HepG2 (cell line): ENCODE data around the gene BICRAL. TPM values are rescaled to one million over a fixed set of nuclear protein-coding genes. Genes with fewer than 3 reads are reported as not detected.

ENCODE experiments used
- ATAC-seq: fragments of 200-7000 bp; cut with Tn5 transposase; 3 replicates; pipeline ENCODE4 v1.9.1; 2020; ENCODE audit warnings: mild to moderate bottlenecking, moderate library complexity
- BruUV-seq: library from RNA; stranded (reverse); fragments of 400-500 nt; replicated peaks from 2 replicates; lab custom pipeline; 2021; lab: Mats Ljungman, UMichigan
- CTCF ChIA-PET: fragments of 300-600 bp; formaldehyde crosslinking; extraction: SDS; loops from one replicate; lab custom pipeline; 2021; ENCODE audit warnings: low total read pairs, inconsistent platforms, low intra/inter-chr PET ratio; lab: Yijun Ruan, JAX
- POLR2A ChIA-PET: fragments of 350-600 bp; sonication (Branson Sonifier 250); formaldehyde crosslinking; loops from one replicate; lab custom pipeline; 2020; ENCODE audit warnings: antibody characterized with exemption, inconsistent platforms; lab: Yijun Ruan, JAX
- DNase-seq: peaks from one replicate; pipeline ENCODE4 v3.0.0-alpha.2; 2015; ENCODE audit warnings: low spot score
- FAIRE-seq: peaks from 3 replicates; lab custom pipeline; 2011; peaks lifted over from hg19 to GRCh38; lab: Jason Lieb, UNC
- H2AFZ ChIP-seq: one replicate; pipeline ENCODE4 v1.6.1; 2011; ENCODE audit warnings: low read length, inconsistent platforms
- H3K27ac ChIP-seq: fragments of 300-600 bp; 3 replicates; pipeline ENCODE4 v1.8.0; 2011; ENCODE audit warnings: mixed run types, mild to moderate bottlenecking, mixed read lengths, low read length, inconsistent platforms; ENCODE audit not compliant: insufficient read depth; ENCODE audit errors: extremely low read length
- H3K27me3 ChIP-seq, 2 experiments: fragments of 200-600 bp in 1 of 2; 2 replicates in 1 of 2; 3 replicates in 1 of 2; pipeline versions ENCODE4 v1.6.0 to v1.8.0; 2011; ENCODE audit warnings: low read length in 2 of 2, mild to moderate bottlenecking in 2 of 2, moderate library complexity in 2 of 2, inconsistent platforms in 1 of 2; ENCODE audit not compliant: insufficient read depth in 2 of 2, control insufficient read depth in 1 of 2
- H3K36me3 ChIP-seq, 2 experiments: fragments of 200-600 bp in 1 of 2; replicated peaks in 1 of 2; 2 replicates in 1 of 2; 3 replicates in 1 of 2; pipeline versions ENCODE4 v1.5.1 to v1.8.0; 2011; ENCODE audit warnings: low read length in 2 of 2, inconsistent platforms in 1 of 2; ENCODE audit not compliant: insufficient read depth in 2 of 2, control insufficient read depth in 1 of 2
- H3K4me1 ChIP-seq: 2 replicates; pipeline ENCODE4 v1.5.1; 2012; ENCODE audit warnings: low read length, inconsistent platforms; ENCODE audit not compliant: insufficient read depth
- H3K4me2 ChIP-seq: 2 replicates; pipeline ENCODE4 v1.6.0; 2011; ENCODE audit warnings: low read depth, low read length, inconsistent platforms
- H3K4me3 ChIP-seq, 3 experiments: fragments of 200-600 bp in 1 of 3; sonication (generic), shearing (Covaris generic) in 1 of 3; replicated peaks in 1 of 3; 2 replicates each; pipeline ENCODE4 v1.5.1; 2011 to 2016; ENCODE audit warnings: low read length in 3 of 3, inconsistent platforms in 2 of 3, low read depth in 2 of 3, mild to moderate bottlenecking in 2 of 3, control low read depth in 1 of 3, mixed read lengths in 1 of 3; ENCODE audit not compliant: insufficient read depth in 1 of 3
- H3K79me2 ChIP-seq: one replicate; pipeline ENCODE4 v1.6.1; 2011; ENCODE audit warnings: low read length, inconsistent platforms; ENCODE audit not compliant: insufficient read depth
- H3K9ac ChIP-seq: 2 replicates; pipeline ENCODE4 v1.6.0; 2011; ENCODE audit warnings: mild to moderate bottlenecking, low read depth, low read length, inconsistent platforms; ENCODE audit not compliant: insufficient read depth
- H3K9me3 ChIP-seq: 2 replicates; pipeline ENCODE4 v1.5.1; 2012; ENCODE audit warnings: mild to moderate bottlenecking, low read length
- H4K20me1 ChIP-seq: 2 replicates; pipeline ENCODE4 v1.6.0; 2011; ENCODE audit warnings: inconsistent platforms, mild to moderate bottlenecking, low read length, moderate library complexity; ENCODE audit not compliant: insufficient read depth
- BORCS8-MEF2B ChIP-seq: sonication (generic); formaldehyde crosslinking; IDR thresholded peaks from 2 replicates; pipeline ENCODE4 v1.8.0; 2022; ENCODE audit warnings: mild to moderate bottlenecking, missing genetic modification reagents
- BRD4 ChIP-seq: sonication (generic); formaldehyde crosslinking; IDR thresholded peaks from 2 replicates; pipeline ENCODE4 v1.4.0; 2020; ENCODE audit warnings: missing genetic modification reagents
- FIP1L1 ChIP-seq: fragments of 200-400 bp; formaldehyde crosslinking; IDR thresholded peaks from 2 replicates; pipeline ENCODE4 v1.6.1; 2018; ENCODE audit warnings: low read depth, mild to moderate bottlenecking, low read length, moderate library complexity, borderline replicate concordance; ENCODE audit not compliant: insufficient read depth
- GTF2F1 ChIP-seq: fragments of 150-350 bp; IDR thresholded peaks from 2 replicates; pipeline ENCODE4 v1.6.1; 2014; ENCODE audit warnings: low read length
- HNRNPK ChIP-seq: fragments of 200-400 bp; formaldehyde crosslinking; IDR thresholded peaks from 2 replicates; pipeline ENCODE4 v1.6.1; 2018; ENCODE audit warnings: low read length, low read depth, moderate library complexity, mild to moderate bottlenecking; ENCODE audit not compliant: poor library complexity, severe bottlenecking
- KLF16 ChIP-seq, 2 experiments: sonication (generic) in 1 of 2; formaldehyde crosslinking in 1 of 2; IDR thresholded peaks; 2 replicates each; pipeline versions ENCODE4 v1.6.1 to v1.8.0; 2016 to 2023; ENCODE audit warnings: missing genetic modification reagents in 2 of 2, missing compliant biosample characterization in 1 of 2
- MYC ChIP-seq: sonication (generic); formaldehyde crosslinking; IDR thresholded peaks from 2 replicates; pipeline ENCODE4 v1.9.0; 2021; ENCODE audit warnings: missing genetic modification reagents, borderline replicate concordance
- NCOR1 ChIP-seq: fragments of 200-600 bp; sonication (generic); IDR thresholded peaks from 2 replicates; pipeline ENCODE4 v1.7.0; 2017; ENCODE audit warnings: antibody characterized with exemption, low read length, borderline replicate concordance
- NFRKB ChIP-seq: fragments of 450-650 bp; IDR thresholded peaks from 2 replicates; pipeline ENCODE4 v1.6.1; 2017
- RBM39 ChIP-seq: fragments of 200-400 bp; formaldehyde crosslinking; IDR thresholded peaks from one replicate; pipeline ENCODE4 v1.6.1; 2018; ENCODE audit warnings: antibody characterized with exemption, mild to moderate bottlenecking, low read depth, low read length; ENCODE audit not compliant: poor library complexity, severe bottlenecking
- TFDP1 ChIP-seq: IDR thresholded peaks from 2 replicates; pipeline ENCODE4 v1.6.1; 2016; ENCODE audit warnings: missing compliant biosample characterization, missing genetic modification reagents, borderline replicate concordance
- THAP11 ChIP-seq: IDR thresholded peaks from 2 replicates; pipeline ENCODE4 v1.6.1; 2016; ENCODE audit warnings: missing biosample characterization, missing genetic modification reagents
- ZNF275 ChIP-seq: sonication (generic); formaldehyde crosslinking; IDR thresholded peaks from 2 replicates; pipeline ENCODE4 v1.8.0; 2022; ENCODE audit warnings: missing genetic modification reagents, mild to moderate bottlenecking, inconsistent platforms, borderline replicate concordance
- ZNF383 ChIP-seq: sonication (generic); formaldehyde crosslinking; IDR thresholded peaks from 2 replicates; pipeline ENCODE4 v1.4.0; 2020; ENCODE audit warnings: missing genetic modification reagents, mild to moderate bottlenecking, borderline replicate concordance
- ZNF691 ChIP-seq: sonication (generic); formaldehyde crosslinking; IDR thresholded peaks from 2 replicates; pipeline ENCODE4 v1.4.0; 2020; ENCODE audit warnings: missing genetic modification reagents, low read depth, mild to moderate bottlenecking, borderline replicate concordance
- ZNF781 ChIP-seq: sonication (generic); formaldehyde crosslinking; IDR thresholded peaks from 2 replicates; pipeline ENCODE4 v1.5.1; 2020; ENCODE audit warnings: borderline replicate concordance, mild to moderate bottlenecking, missing genetic modification reagents; ENCODE audit errors: not compliant biosample characterization
- WGBS: methylation state at CpG from one replicate; pipeline ENCODE4 v1.1.6; 2017; ENCODE audit warnings: low lambda C conversion rate; 5-methylcytosine and 5-hydroxymethylcytosine counted together
- in situ Hi-C: cut with HindIII; loops from 2 replicates; pipeline ENCODE4 v1.10.0; 2017; ENCODE audit warnings: low pct_unique_long_range_greater_than_20kb; ENCODE audit not compliant: extremely low pct_ligation_motif_present
- intact Hi-C: fragments of 100-400 bp; cut with micrococcal nuclease; formaldehyde crosslinking; loops from one replicate; pipeline ENCODE4 v1.10.0; 2022; ENCODE audit not compliant: unreplicated experiment
- polyA plus RNA-seq, 8 experiments: library from polyadenylated mRNA; depleted of rRNA in 3 of 8; stranded (reverse) in 7 of 8; unstranded in 1 of 8; fragments of >200 nt; fragmentation: Illumina TruSeq in 4 of 8; extraction: Trizol in 4 of 8; gene quantifications; 2 replicates each; pipeline versions ENCODE4 v1.2.1 to v1.2.3, GENCODE V29; 2011 to 2016; ENCODE audit warnings: low read depth in 4 of 8, missing spikeins in 1 of 8, mixed read lengths in 1 of 8; ENCODE audit not compliant: insufficient read depth in 1 of 8
- total RNA-seq, 5 experiments: library from RNA; depleted of rRNA; stranded (reverse); fragments of >200 nt; fragmentation: Illumina TruSeq; extraction: Trizol; gene quantifications; 2 replicates each; pipeline ENCODE4 v1.2.3, GENCODE V29; 2016; ENCODE audit warnings: low read depth in 1 of 5
- TF ChIP-seq, protein P1 (sequence below): sonication (generic); formaldehyde crosslinking; IDR thresholded peaks from 2 replicates; pipeline ENCODE4 v1.4.0; 2020; ENCODE audit warnings: missing genetic modification reagents, borderline replicate concordance
- TF ChIP-seq, protein P2 (sequence below): IDR thresholded peaks from 2 replicates; pipeline ENCODE4 v1.6.1; 2016; ENCODE audit warnings: low read depth, borderline replicate concordance

Gene BICRAL
- total and polyA plus RNA-seq, 2 of the 13 experiments (the other 11 are each of a cell fraction or from before 2014, with no cell fraction given), result 5.0 to 13.5 TPM

DNA sequence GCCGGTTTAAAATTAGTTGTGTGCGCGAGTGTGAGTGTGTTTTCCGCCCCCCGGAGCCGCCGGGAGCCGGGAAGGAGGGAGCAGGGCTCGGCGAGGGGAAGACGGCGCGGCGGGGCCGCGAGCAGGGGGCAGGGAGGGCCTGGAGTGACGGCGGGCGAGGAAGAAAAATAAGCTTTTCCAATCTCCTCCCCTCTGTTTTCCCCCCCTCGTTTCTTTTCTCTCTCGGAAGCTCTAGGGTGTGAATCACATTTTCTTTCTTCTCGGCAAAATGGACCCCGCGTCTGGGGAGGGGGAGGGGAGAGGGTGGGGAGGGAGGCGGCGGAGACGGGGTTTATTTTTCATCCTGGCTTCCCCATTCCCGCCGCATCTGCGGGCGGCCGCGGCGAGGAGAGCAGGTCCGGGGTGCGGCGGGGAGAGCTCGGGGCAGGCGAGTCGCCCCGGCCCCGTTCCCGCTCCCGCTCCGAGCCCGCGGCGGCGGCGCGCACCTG is 881 bp downstream of the BICRAL start:
- H3K36me3 ChIP-seq, result no peaks in the 10 kb centered on the region
- ChIA-PET POLR2A (interaction anchor here (0.5 to 11.1 kb wide), 46 partner anchors 8 to 1034 kb away, joined by 3 to 270 read pairs (median 4); partner anchors contain the start of genes CNPY3, CUL7, PEX6 and PPP2R5D), CTCF (no interaction called here)
- H3K79me2 ChIP-seq, result peaks cover 53% of the 10 kb centered on the region
- H2AFZ ChIP-seq, result no peak overlapping the region
- ATAC-seq, result peak; percentile 60
- peaks cover 63% of the 10 kb centered on the region for H3K4me1 ChIP-seq
- H3K4me2 ChIP-seq, result peak overlapping the region; percentile 78
- H4K20me1 ChIP-seq, result peaks cover 8% of the 10 kb centered on the region; the same call in 1 of the 2 replicates
- DNase-seq, result peak; percentile 83
- peak overlapping the region; percentile 98 for H3K9ac ChIP-seq
- no peak for FAIRE-seq
- H3K27ac ChIP-seq, result peak overlapping the region; percentile 98
- WGBS, result under 1% methylated on average over 42 of the region's 51 CpGs
- in situ Hi-C loops (loop anchor here (5.0 kb wide), 1 partner anchor 35 kb away; the partner anchor contains the start of gene TBCC), intact Hi-C loops (loop anchor here (1.0 to 2.0 kb wide), 2 partner anchors 36 to 94 kb away; partner anchors contain the start of gene TBCC)
- no peaks in the 10 kb centered on the region; a peak in 1 of 5 replicates for H3K27me3 ChIP-seq
- BruUV-seq, result no TSS peak
- peak overlapping the region; percentile 85 to 94 (median 92) for H3K4me3 ChIP-seq
- H3K9me3 ChIP-seq, result no peaks in the 10 kb centered on the region
- TF ChIP-seq BRD4, result 0 out of 2 replicates have a peak, but pooled peaks have one; percentile 20
- TF ChIP-seq FIP1L1, result no peak
- TF ChIP-seq RBM39, result peak; percentile 82
- TF ChIP-seq, protein P1, sequence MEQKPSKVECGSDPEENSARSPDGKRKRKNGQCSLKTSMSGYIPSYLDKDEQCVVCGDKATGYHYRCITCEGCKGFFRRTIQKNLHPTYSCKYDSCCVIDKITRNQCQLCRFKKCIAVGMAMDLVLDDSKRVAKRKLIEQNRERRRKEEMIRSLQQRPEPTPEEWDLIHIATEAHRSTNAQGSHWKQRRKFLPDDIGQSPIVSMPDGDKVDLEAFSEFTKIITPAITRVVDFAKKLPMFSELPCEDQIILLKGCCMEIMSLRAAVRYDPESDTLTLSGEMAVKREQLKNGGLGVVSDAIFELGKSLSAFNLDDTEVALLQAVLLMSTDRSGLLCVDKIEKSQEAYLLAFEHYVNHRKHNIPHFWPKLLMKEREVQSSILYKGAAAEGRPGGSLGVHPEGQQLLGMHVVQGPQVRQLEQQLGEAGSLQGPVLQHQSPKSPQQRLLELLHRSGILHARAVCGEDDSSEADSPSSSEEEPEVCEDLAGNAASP (CRISPR knock-in tag), result no peak
- no peak for TF ChIP-seq GTF2F1
- TF ChIP-seq MYC (CRISPR knock-in tag), result no peak
- no peak for TF ChIP-seq NFRKB
- 0 out of 2 replicates have a peak, but pooled peaks have one; percentile 5 for TF ChIP-seq THAP11 (CRISPR knock-in tag)
- TF ChIP-seq ZNF781, result no peak
- TF ChIP-seq HNRNPK, result peak; percentile 75
- TF ChIP-seq ZNF275 (CRISPR knock-in tag), result no peak
- TF ChIP-seq KLF16 (CRISPR knock-in tag; IDR thresholded peaks at IDR 0.05), result peak in 1 of 2 experiments; percentile 33; a peak in 1 of 4 replicates
- TF ChIP-seq ZNF691, result no peak
- TF ChIP-seq NCOR1, result no peak
- no peak for TF ChIP-seq BORCS8-MEF2B (CRISPR knock-in tag)
- peak; percentile 9; the same call in 1 of the 2 replicates for TF ChIP-seq TFDP1 (CRISPR knock-in tag)
- no peak for TF ChIP-seq ZNF383 (CRISPR knock-in tag)
- TF ChIP-seq, protein P2, sequence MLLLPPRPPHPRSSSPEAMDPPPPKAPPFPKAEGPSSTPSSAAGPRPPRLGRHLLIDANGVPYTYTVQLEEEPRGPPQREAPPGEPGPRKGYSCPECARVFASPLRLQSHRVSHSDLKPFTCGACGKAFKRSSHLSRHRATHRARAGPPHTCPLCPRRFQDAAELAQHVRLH (CRISPR knock-in tag), result no peak
